Left hindlimb (tissue), 1 donor: Measurements from ENCODE around the gene NUDT8.
"Not testable (repeated sequence)": the region's sequence is repeated elsewhere in the genome, so short reads cannot be mapped to it uniquely, and the experiment has no call there.

Source experiments
- DNase-seq: peaks from one replicate; pipeline ENCODE4 v3.0.0-alpha.2; 2018

The NUDT8 gene

GRCh38 chr11:67611704-67612587, 17.8 kb downstream of the NUDT8 start:
- DNase-seq: no peak

DNA sequence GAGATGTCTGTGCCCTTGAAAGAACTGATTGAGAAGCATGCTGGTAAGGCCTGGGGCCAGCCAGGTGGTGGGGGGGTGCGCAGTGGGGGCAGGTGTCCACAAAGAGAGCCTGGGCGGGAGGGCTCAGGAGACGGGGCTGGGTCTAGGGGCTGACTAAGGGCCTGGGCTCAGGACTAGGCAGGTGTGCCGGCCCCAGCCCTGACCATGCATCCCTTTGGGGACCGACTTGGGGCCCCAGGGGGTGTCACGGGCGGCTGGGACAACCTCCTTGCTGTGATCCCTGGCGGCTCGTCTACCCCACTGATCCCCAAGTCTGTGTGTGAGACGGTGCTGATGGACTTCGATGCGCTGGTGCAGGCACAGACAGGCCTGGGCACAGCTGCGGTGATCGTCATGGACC, 18.6 kb downstream of the NUDT8 start:
- no peak for DNase-seq

GRCh38 chr11:67610302-67610868, 19.4 kb downstream of the NUDT8 start:
- no peak for DNase-seq

DNA sequence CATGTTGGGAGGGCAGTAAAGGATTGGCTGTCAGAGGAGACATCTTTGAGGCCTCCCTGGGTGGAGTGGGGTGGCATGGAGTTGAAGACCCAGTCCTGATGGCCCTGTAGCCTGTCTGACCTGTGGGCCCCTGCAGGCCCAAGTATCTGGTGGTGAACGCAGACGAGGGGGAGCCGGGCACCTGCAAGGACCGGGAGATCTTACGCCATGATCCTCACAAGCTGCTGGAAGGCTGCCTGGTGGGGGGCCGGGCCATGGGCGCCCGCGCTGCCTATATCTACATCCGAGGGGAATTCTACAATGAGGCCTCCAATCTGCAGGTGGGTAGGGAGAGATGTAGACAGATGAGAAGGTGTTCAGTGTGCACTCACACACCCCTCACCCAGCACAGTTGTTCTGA, 20.4 kb downstream of the NUDT8 start:
- no peak for DNase-seq

DNA sequence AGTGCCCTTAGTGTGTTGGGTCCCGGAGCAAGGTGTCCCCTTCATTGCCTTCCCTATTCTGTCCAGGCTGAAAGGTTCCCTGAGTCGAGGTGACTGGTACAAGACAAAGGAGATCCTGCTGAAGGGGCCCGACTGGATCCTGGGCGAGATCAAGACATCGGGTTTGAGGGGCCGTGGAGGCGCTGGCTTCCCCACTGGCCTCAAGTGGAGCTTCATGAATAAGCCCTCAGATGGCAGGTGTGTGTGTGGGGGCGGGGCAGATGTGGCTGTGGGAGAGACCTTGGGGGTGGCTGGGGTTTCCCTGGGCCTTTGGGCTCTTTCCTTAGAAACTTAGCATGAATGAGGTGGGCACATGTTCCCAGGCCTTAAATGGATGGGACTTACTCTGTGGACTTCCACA, 21.3 kb downstream of the NUDT8 start:
- DNase-seq: no peak

DNA sequence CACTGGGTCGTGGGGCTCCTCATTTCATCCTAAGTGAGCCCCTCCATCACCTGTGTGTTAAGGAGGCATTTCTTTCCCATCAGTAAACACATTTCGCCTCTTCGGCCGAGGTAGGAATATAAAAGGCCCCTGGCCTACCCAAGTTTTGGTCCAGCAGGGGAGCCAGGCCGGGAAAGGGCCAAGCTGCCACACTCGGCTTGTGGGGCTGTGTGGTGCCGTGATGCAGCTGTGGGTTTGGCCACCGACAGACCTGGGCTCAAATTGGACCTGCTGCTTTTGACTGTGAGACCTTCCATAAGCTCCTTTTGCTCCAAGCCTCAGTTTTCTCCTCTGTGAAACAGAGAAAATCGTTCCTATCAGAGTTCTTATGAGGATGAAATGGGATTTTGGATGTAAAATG, 22.2 kb downstream of the NUDT8 start:
- DNase-seq: no peak

GRCh38 chr11:67606492-67607295, 23.0 kb downstream of the NUDT8 start, which contains the start of gene NDUFV1:
Gene NDUFV1 (plus strand): TSS chr11:67606936. CDS start chr11:67607005, 69 bp downstream.
- DNase-seq: peak; percentile 97

GRCh38 chr11:67606093-67606491, 23.6 kb downstream of the NUDT8 start:
- DNase-seq: no peak

DNA sequence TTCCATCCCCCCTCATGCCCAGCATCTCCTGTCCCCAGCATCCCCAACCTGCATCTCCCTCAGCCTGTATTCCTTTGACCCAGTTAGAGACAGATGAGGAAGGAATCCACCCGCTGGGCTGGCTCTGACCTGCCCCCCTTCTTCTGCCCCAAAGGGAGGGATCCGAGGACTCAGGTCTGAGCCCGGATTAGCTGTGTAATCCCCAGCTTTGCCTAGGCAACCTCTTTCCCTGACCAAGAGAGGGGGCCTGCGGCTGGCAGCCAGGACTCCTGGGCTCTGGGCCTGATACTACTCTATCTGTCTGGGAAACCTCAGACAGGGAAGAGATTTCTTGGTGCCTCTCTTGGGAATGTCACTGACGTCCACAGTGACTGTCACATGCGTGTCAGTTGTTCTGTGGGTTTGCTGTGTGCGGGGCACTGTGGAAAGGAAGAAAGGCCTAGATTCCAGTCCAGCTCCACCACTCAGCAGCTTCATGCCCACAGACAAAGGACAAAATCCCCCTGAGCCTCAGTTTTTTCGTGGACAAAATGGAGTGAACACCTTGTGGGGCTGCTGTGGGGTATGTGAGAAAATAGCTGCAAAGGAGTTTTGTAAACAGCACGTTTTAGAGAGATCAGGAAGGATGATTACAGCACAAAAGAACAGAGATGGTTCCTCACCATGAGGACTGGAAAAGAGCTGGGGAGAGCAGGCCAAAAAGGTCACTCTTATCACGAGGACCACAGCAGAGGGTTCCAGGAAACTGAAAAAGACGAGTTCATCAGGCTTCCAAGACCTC, 24.3 kb downstream of the NUDT8 start:
- DNase-seq: no peak

GRCh38 chr11:67604815-67605214, 24.9 kb downstream of the NUDT8 start:
- DNase-seq: no peak

DNA sequence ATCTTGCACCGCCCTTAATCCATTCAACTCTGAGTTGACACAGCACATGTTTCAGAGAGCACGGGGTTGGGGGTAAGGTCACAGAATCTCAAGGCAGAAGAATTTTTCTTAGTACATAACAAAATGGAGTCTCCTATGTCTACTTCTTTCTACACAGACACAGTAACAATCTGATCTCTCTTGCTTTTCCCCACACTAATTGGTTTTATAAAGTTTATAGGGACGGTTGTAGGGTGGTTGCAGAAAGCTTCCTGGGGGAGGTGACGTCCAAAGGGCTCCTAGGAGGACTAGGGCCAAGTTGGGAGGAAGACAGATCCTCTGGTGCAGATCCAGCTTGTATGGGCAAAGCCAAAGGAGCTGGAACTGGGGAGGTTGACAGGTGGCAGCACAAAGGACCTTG, 25.6 kb downstream of the NUDT8 start:
- not testable (repeated sequence) for DNase-seq

GRCh38 chr11:67601098-67601497, 28.6 kb downstream of the NUDT8 start:
- no peak for DNase-seq

GRCh38 chr11:67600324-67601029, 29.3 kb downstream of the NUDT8 start:
- DNase-seq: no peak

DNA sequence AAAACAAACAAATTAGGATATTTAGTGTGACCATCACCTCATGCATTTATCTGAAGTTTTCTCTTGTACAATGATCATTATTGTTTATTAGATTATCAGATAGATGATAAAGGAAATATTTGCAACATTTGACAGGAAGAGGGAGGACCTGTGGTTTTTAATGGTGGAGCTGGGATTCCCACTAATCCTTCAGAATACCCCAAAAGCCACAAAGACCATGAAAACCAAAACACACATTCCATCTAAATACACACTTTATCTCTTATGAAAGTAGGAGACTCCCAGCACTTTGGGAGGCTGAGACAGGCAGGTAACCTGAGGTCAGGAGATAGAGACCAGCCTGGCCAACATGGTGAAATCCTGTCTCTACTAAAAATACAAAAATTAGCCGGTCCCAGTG, 30.6 kb downstream of the NUDT8 start:
- no peak for DNase-seq

GRCh38 chr11:67597963-67598362, 31.8 kb downstream of the NUDT8 start:
- DNase-seq: not testable (repeated sequence)

DNA sequence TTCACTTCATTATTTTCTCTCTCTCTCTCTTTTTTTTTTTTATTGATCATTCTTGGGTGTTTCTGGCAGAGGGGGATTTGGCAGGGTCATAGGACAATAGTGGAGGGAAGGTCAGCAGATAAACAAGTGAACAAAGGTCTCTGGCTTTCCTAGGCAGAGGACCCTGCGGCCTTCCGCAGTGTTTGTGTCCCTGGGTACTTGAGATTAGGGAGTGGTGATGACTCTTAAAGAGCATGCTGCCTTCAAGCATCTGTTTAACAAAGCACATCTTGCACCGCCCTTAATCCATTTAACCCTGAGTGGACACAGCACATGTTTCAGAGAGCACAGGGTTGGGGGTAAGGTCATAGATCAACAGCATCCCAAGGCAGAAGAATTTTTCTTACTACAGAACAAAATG, 32.3 kb downstream of the NUDT8 start:
- not testable (repeated sequence) for DNase-seq

- DNase-seq: no peak
Observed at GRCh38 chr11:67596753-67597300, 32.9 kb downstream of the NUDT8 start.

DNA sequence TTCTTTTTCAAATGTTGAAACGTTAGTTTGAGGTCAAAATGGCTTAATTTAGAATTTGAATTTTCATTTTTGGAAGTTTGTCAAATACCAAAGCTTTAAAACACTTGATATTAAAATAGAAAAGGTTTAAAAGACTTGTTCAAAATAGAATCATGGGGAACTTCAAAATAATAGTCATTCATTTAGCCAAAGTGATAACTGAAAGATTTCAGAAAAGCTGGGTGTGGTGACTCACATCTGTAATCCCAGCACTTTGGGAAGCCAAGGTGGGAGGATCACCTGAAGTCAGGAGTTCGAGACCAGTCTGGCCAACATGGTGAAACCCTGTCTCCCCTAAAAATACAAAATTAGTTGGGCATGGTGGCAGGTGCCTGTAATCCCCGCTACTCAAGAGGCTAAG, 35.3 kb downstream of the NUDT8 start:
- no peak for DNase-seq

DNA sequence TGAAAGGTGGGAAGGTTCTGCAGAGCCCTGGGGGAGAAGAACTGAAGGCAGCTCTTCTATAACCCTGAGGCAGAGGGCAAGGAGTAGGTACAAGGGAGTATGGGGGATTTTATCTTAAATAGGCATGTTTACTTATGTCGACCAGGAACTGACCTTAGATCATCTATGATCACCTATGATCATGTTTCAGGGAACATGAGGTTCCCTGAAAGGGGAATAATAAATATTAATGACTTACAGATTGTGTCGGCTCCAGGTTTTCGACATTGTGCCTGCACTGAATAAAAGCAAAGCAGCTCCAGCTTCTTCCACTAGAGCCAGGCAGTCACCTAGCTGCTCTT, 36.2 kb downstream of the NUDT8 start:
- DNase-seq: no peak

- no peak for DNase-seq
Observed at GRCh38 chr11:67592880-67593564, 36.7 kb downstream of the NUDT8 start.

- DNase-seq: not testable (repeated sequence)
Observed at GRCh38 chr11:67588899-67589415, 40.8 kb downstream of the NUDT8 start.
